Transverse colon (tissue), 4 donors: ENCODE measurements around the gene HIGD2B. TPM values are rescaled to one million over a fixed set of nuclear protein-coding genes. Genes with fewer than 3 reads are reported as not detected.
"Not testable (repeated sequence)": the region's sequence is repeated elsewhere in the genome, so short reads cannot be mapped to it uniquely, and the experiment has no call there.

ENCODE experiments used
- DNase-seq: peaks from one replicate; pipeline ENCODE4 v3.0.0-alpha.2; 2019
- H3K27ac ChIP-seq, 4 donors: fragments of 200-600 bp; sonication (generic); 2 replicates each; pipeline ENCODE4 v1.5.1; 2016 to 2018; ENCODE audit warnings: inconsistent platforms in 4 of 4
- H3K27me3 ChIP-seq: fragments of 200-600 bp; sonication (generic); 2 replicates; pipeline ENCODE4 v1.5.1; 2017; ENCODE audit warnings: inconsistent platforms
- H3K36me3 ChIP-seq, 4 donors: fragments of 200-600 bp; sonication (generic); 2 replicates each; pipeline ENCODE4 v1.5.1; 2017 to 2019; ENCODE audit warnings: inconsistent platforms in 4 of 4
- H3K4me1 ChIP-seq, 4 donors: fragments of 200-600 bp; sonication (generic); 2 replicates each; pipeline ENCODE4 v1.5.1; 2017 to 2020; ENCODE audit warnings: inconsistent platforms in 4 of 4
- H3K4me3 ChIP-seq, 4 donors: fragments of 200-600 bp; sonication (generic); 1 replicate in 1 of 4; 2 replicates in 3 of 4; pipeline versions ENCODE4 v1.5.1 to v1.6.1; 2017 to 2019; ENCODE audit warnings: inconsistent platforms in 4 of 4
- H3K9me3 ChIP-seq, 2 donors: fragments of 200-600 bp; sonication (generic); 2 replicates each; pipeline ENCODE4 v1.5.1; 2017 to 2019; ENCODE audit warnings: inconsistent platforms in 2 of 2
- EP300 ChIP-seq: sonication (generic); formaldehyde crosslinking; IDR thresholded peaks from one replicate; pipeline ENCODE4 v1.6.1; 2017; ENCODE audit warnings: antibody characterized with exemption, low read depth
- POLR2A ChIP-seq: fragments of 450-650 bp; IDR thresholded peaks from one replicate; pipeline ENCODE4 v1.6.1; 2016; ENCODE audit warnings: antibody characterized with exemption, mild to moderate bottlenecking, moderate library complexity
- POLR2AphosphoS5 ChIP-seq, 3 donors: sonication (generic); formaldehyde crosslinking; IDR thresholded peaks; one replicate each; pipeline ENCODE4 v1.6.1; 2016; ENCODE audit warnings: antibody characterized with exemption in 3 of 3
- WGBS, 2 donors: methylation state at CpG; one replicate each; pipeline ENCODE4 v1.1.5; 2018; ENCODE audit warnings: low coverage in 1 of 2; 5-methylcytosine and 5-hydroxymethylcytosine counted together
- in situ Hi-C, 4 donors: fragments of 200-750 bp; cut with MboI; loops; one replicate each; pipeline versions ENCODE4 v1.15.0 to v1.15.1; 2017; ENCODE audit warnings: low sequenced_read_pairs in 3 of 4, low pct_ligation_motif_present in 1 of 4, low pct_unique_long_range_greater_than_20kb in 1 of 4
- intact Hi-C: fragments of 100-400 bp; cut with DNase I; formaldehyde crosslinking; loops from one replicate; pipeline ENCODE4 v1.15.1; 2023; ENCODE audit warnings: low total_unique reads
- total RNA-seq, 4 donors: library from RNA; depleted of rRNA; stranded (reverse); fragments of >200 nt; gene quantifications; one replicate each; pipeline ENCODE4 v1.1.0, GENCODE V29; 2016
- TF ChIP-seq, protein P1 (sequence below), 5 experiments: fragments of 200-600 bp in 3 of 5; fragments of 450-650 bp in 2 of 5; sonication (generic) in 3 of 5; IDR thresholded peaks; 1 replicate in 2 of 5; 2 replicates in 3 of 5; pipeline ENCODE4 v1.5.1; 2016 to 2017; ENCODE audit warnings: antibody characterized with exemption in 5 of 5, inconsistent platforms in 3 of 5, mild to moderate bottlenecking in 2 of 5, moderate library complexity in 1 of 5

The HIGD2B gene
- total RNA-seq, 4 donors from 2014 or later, result not detected

- H3K4me3 ChIP-seq, result no peak overlapping the region
- in situ Hi-C loops (no loop called here), intact Hi-C loops (no loop called here)
- no peaks in the 10 kb centered on the region for H3K9me3 ChIP-seq
- no peaks in the 10 kb centered on the region for H3K4me1 ChIP-seq
- H3K36me3 ChIP-seq, result no peaks in the 10 kb centered on the region
- 87 to 89% methylated on average over 1 to 3 of the region's 3 CpGs for WGBS, 2 donors
- no peak overlapping the region for H3K27ac ChIP-seq
- TF ChIP-seq POLR2A, result no peak
- TF ChIP-seq EP300, result no peak
- TF ChIP-seq, protein P1, sequence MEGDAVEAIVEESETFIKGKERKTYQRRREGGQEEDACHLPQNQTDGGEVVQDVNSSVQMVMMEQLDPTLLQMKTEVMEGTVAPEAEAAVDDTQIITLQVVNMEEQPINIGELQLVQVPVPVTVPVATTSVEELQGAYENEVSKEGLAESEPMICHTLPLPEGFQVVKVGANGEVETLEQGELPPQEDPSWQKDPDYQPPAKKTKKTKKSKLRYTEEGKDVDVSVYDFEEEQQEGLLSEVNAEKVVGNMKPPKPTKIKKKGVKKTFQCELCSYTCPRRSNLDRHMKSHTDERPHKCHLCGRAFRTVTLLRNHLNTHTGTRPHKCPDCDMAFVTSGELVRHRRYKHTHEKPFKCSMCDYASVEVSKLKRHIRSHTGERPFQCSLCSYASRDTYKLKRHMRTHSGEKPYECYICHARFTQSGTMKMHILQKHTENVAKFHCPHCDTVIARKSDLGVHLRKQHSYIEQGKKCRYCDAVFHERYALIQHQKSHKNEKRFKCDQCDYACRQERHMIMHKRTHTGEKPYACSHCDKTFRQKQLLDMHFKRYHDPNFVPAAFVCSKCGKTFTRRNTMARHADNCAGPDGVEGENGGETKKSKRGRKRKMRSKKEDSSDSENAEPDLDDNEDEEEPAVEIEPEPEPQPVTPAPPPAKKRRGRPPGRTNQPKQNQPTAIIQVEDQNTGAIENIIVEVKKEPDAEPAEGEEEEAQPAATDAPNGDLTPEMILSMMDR (IDR thresholded peaks at IDR 0.05), result no peak
- TF ChIP-seq POLR2AphosphoS5 (IDR thresholded peaks at IDR 0.05), result no peak
- no peak for DNase-seq
- no peaks in the 10 kb centered on the region for H3K27me3 ChIP-seq
Measured at GRCh38 chr15:72725446-72725845, 39.5 kb upstream of the HIGD2B start.

GRCh38 chr15:72724028-72724427 is 38.0 kb upstream of the HIGD2B start:
- TF ChIP-seq POLR2AphosphoS5 (IDR thresholded peaks at IDR 0.05) (no peak), EP300 (no peak), POLR2A (no peak)
- TF ChIP-seq, protein P1 (IDR thresholded peaks at IDR 0.05), result no peak
- H3K27ac ChIP-seq, result no peak overlapping the region
- DNase-seq, result no peak
- H3K36me3 ChIP-seq, result no peaks in the 10 kb centered on the region
- intact Hi-C loops, result no loop called here
- 56 to 64% methylated on average over 1 of the region's 1 CpG for WGBS, 2 donors
- no peaks in the 10 kb centered on the region for H3K4me1 ChIP-seq
- H3K27me3 ChIP-seq, result no peaks in the 10 kb centered on the region
- in situ Hi-C loops, result no loop called here
- no peak overlapping the region for H3K4me3 ChIP-seq
- no peaks in the 10 kb centered on the region for H3K9me3 ChIP-seq

DNA sequence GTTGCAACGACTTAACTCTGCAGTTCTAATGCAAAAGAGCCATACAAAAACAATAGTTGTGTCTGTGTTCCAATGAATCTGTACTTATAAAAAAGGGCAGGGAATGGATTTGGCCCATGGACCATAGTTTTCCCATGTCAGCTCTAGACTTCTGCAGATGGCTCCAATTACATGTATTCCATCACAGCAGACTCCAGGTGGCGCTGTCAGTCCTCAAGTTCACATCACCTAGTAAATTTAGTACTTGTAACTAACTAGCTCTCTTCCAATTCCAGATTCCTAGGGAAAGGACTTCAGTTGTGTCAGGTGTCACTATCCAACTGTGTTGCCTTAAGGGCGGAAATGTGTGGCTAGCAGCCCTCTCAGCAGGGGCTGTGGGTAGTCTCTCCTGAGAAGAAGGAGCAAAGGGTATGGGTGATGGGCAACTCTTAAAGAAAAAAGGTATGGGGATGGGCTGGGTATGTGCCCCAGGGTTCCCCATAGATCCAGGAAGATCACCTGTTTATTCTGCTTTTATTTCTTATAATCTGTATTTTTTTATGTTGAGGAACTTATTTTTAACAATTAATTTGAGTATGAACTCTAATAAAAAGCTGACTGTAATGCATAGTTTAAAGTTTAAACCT is 36.2 kb upstream of the HIGD2B start:
- TF ChIP-seq, protein P1 (IDR thresholded peaks at IDR 0.05), result peak; percentile 59 to 69 (median 63)
- TF ChIP-seq EP300 (no peak), POLR2A (no peak), POLR2AphosphoS5 (IDR thresholded peaks at IDR 0.05) (no peak)
- no peaks in the 10 kb centered on the region for H3K27me3 ChIP-seq
- H3K4me1 ChIP-seq, result no peaks in the 10 kb centered on the region
- no peaks in the 10 kb centered on the region for H3K9me3 ChIP-seq
- no peak overlapping the region for H3K4me3 ChIP-seq
- DNase-seq, result peak; percentile 72
- 17 to 26% methylated on average over 2 to 3 of the region's 3 CpGs for WGBS, 2 donors
- H3K36me3 ChIP-seq, result peaks cover 0 to 9% (median 0%) of the 10 kb centered on the region in 4 donors
- in situ Hi-C loops (no loop called here), intact Hi-C loops (no loop called here)
- H3K27ac ChIP-seq, result no peak overlapping the region

- H3K27ac ChIP-seq, intact Hi-C loops, H3K27me3 ChIP-seq, in situ Hi-C loops, H3K4me3 ChIP-seq, DNase-seq, H3K4me1 ChIP-seq, H3K9me3 ChIP-seq: not testable (repeated sequence)
- WGBS, 2 donors, result 89 to 95% methylated on average over 6 to 8 of the region's 8 CpGs
- H3K36me3 ChIP-seq, result peaks cover 0 to 20% (median 9%) of the 10 kb centered on the region in 4 donors
Measured at GRCh38 chr15:72708551-72709303, 22.7 kb upstream of the HIGD2B start.
